ENCODE measurements around the gene HIPK4. TPM values are rescaled to one million over a fixed set of nuclear protein-coding genes. Genes with fewer than 3 reads are reported as not detected.
A peak's percentile ranks its signal among the peaks of the same experiment; 100 is the strongest.
"Not testable (repeated sequence)": the region's sequence is repeated elsewhere in the genome, so short reads cannot be mapped to it uniquely, and the experiment has no call there.

Gene HIPK4
- total RNA-seq: 0.11 TPM in 1 of 2 replicates, not detected in the other
- long read RNA-seq: 0 reads

GRCh38 chr19:40390084-40390742 is at the start of gene HIPK4:
TSS of gene HIPK4 (minus strand) at chr19:40390181. CDS start at chr19:40389902, 279 bp downstream.
- H3K9me3 Mint-ChIP-seq (ENCODE audit: low read depth): no peaks in the 10 kb centered on the region
- H3K4me1 Mint-ChIP-seq (ENCODE audit: low read depth): peaks cover 7% of the 10 kb centered on the region
- H3K27ac Mint-ChIP-seq: no peak within 1 kb of the TSS
- no peaks in the 10 kb centered on the region for H3K27me3 Mint-ChIP-seq
- H3K36me3 Mint-ChIP-seq (ENCODE audit: insufficient read depth): no peaks in the 10 kb centered on the region
- no peak for DNase-seq (ENCODE audit: low spot score, unreplicated experiment)
- TF ChIP-seq, protein P1, sequence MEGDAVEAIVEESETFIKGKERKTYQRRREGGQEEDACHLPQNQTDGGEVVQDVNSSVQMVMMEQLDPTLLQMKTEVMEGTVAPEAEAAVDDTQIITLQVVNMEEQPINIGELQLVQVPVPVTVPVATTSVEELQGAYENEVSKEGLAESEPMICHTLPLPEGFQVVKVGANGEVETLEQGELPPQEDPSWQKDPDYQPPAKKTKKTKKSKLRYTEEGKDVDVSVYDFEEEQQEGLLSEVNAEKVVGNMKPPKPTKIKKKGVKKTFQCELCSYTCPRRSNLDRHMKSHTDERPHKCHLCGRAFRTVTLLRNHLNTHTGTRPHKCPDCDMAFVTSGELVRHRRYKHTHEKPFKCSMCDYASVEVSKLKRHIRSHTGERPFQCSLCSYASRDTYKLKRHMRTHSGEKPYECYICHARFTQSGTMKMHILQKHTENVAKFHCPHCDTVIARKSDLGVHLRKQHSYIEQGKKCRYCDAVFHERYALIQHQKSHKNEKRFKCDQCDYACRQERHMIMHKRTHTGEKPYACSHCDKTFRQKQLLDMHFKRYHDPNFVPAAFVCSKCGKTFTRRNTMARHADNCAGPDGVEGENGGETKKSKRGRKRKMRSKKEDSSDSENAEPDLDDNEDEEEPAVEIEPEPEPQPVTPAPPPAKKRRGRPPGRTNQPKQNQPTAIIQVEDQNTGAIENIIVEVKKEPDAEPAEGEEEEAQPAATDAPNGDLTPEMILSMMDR (IDR thresholded peaks at IDR 0.05; ENCODE audit: unreplicated experiment): no peak
- H3K4me3 Mint-ChIP-seq (ENCODE audit: low read depth): no peak within 1 kb of the TSS

- Mint-ChIP-seq H3K4me1 (ENCODE audit: low read depth) (peaks cover 17% of the 10 kb centered on the region), H3K36me3 (ENCODE audit: insufficient read depth) (peaks cover 7% of the 10 kb centered on the region), H3K9me3 (ENCODE audit: low read depth) (peaks cover 3% of the 10 kb centered on the region), H3K27ac (peak overlapping the region; percentile 83), H3K27me3 (no peaks in the 10 kb centered on the region), H3K4me3 (ENCODE audit: low read depth) (no peak overlapping the region)
- TF ChIP-seq, protein P1 (IDR thresholded peaks at IDR 0.05; ENCODE audit: unreplicated experiment): no peak
- no peak for DNase-seq (ENCODE audit: low spot score, unreplicated experiment)
Observed at GRCh38 chr19:40438284-40438683, 48.3 kb upstream of the HIPK4 start.

DNA sequence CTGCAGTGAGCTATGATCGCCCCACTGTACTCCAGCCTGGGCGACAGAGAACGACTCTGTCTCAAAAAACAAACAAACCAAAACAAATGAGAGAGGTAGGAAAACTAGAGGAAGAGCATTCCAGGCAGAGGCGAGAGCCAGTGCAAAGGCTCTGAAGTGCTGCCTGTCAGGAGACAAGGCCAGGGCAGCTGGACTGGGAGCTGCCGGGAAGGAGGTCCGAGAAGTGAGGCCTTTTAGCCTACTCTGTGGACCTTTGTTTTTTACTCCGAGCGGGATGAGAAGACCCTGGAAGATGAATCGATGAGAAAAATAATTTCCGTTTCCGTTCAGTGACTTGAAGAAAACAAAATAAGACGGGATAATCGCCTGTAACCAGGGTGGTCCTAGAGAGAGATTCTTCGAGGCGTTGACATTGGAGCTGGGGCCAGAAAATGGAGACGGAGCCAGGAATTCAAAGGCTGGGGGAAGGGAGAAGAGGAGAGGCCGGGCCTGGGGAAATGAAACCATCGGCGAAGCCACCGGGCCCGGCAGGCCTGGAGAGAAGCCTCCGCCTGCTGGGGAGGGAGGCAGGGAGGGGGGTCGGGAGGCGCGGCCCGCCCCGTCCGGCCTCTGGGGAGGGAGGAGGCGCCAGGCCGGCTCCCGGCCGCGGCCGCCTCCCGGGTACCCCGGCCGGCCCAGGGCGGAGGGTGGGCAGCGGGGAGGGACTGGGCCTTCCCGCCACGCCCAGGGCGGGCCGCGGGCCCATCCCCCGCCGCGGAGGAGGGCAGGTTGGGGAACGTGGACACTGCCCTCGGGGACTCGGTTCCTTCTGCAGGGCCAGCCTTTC is 43.6 kb upstream of the HIPK4 start:
- no peaks in the 10 kb centered on the region for H3K27me3 Mint-ChIP-seq
- TF ChIP-seq, protein P1 (IDR thresholded peaks at IDR 0.05; ENCODE audit: unreplicated experiment): no peak
- peaks cover 3% of the 10 kb centered on the region for H3K9me3 Mint-ChIP-seq (ENCODE audit: low read depth)
- peak overlapping the region; percentile 99 for H3K27ac Mint-ChIP-seq
- H3K36me3 Mint-ChIP-seq (ENCODE audit: insufficient read depth): no peaks in the 10 kb centered on the region
- peaks cover 9% of the 10 kb centered on the region for H3K4me1 Mint-ChIP-seq (ENCODE audit: low read depth)
- H3K4me3 Mint-ChIP-seq (ENCODE audit: low read depth): peak overlapping the region; percentile 73
- DNase-seq (ENCODE audit: low spot score, unreplicated experiment): peak; percentile 49

DNA sequence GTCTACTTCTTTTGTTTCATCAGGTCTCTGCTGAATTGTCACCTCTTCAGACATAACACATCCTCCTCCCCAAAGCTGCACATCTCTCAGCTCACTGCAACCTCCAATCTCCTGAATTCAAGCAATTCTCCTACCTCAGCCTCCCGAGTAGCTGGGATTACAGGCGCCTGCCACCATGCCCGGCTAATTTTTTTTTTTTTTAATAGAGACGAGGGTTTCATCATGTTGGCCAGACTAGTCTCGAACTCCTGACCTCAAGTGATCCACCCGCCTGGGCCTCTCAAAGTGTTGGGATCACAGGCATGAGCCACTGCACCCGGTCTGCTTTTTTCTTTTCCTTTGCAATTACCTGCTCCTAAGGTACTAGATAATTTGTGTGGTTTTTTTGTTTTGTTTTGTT is 42.8 kb upstream of the HIPK4 start:
- not testable (repeated sequence) for H3K36me3 Mint-ChIP-seq (ENCODE audit: insufficient read depth); DNase-seq (ENCODE audit: low spot score, unreplicated experiment); H3K4me1 Mint-ChIP-seq (ENCODE audit: low read depth); H3K27me3 Mint-ChIP-seq; H3K9me3 Mint-ChIP-seq (ENCODE audit: low read depth)
- Mint-ChIP-seq H3K4me3 (ENCODE audit: low read depth) (peak overlapping the region; percentile 73), H3K27ac (peak overlapping the region; percentile 99)

DNA sequence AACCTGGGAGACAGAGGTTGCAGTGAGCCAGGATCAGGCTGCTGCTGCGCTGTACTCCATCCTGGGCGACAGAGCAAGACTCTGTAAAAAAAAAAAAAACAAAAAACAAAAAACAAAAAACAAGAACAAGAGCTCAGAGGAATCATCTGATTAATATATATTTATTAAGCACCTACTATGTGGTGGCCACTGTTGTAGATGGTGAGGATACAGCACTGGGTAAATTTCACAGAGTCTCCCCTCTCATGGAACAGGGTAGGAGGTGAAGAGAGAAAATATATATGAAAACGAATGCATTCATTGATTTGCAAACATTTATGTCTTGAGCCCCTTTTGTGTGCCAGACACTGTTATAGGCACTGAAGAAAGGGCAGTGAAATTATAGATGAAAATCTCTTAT is 41.7 kb upstream of the HIPK4 start:
- TF ChIP-seq, protein P1 (IDR thresholded peaks at IDR 0.05; ENCODE audit: unreplicated experiment): no peak
- DNase-seq (ENCODE audit: low spot score, unreplicated experiment): no peak
- Mint-ChIP-seq H3K36me3 (ENCODE audit: insufficient read depth) (no peaks in the 10 kb centered on the region), H3K9me3 (ENCODE audit: low read depth) (peaks cover 3% of the 10 kb centered on the region), H3K27ac (no peak overlapping the region), H3K27me3 (no peaks in the 10 kb centered on the region), H3K4me1 (ENCODE audit: low read depth) (peaks cover 9% of the 10 kb centered on the region), H3K4me3 (ENCODE audit: low read depth) (no peak overlapping the region)

GRCh38 chr19:40430242-40430641 is 40.3 kb upstream of the HIPK4 start:
- not testable (repeated sequence) for H3K4me3 Mint-ChIP-seq (ENCODE audit: low read depth); H3K4me1 Mint-ChIP-seq (ENCODE audit: low read depth); H3K9me3 Mint-ChIP-seq (ENCODE audit: low read depth); H3K27me3 Mint-ChIP-seq; DNase-seq (ENCODE audit: low spot score, unreplicated experiment); H3K27ac Mint-ChIP-seq; H3K36me3 Mint-ChIP-seq (ENCODE audit: insufficient read depth)

GRCh38 chr19:40428197-40428596 is 38.2 kb upstream of the HIPK4 start:
- DNase-seq (ENCODE audit: low spot score, unreplicated experiment); H3K27ac Mint-ChIP-seq; H3K36me3 Mint-ChIP-seq (ENCODE audit: insufficient read depth); H3K9me3 Mint-ChIP-seq (ENCODE audit: low read depth); H3K4me1 Mint-ChIP-seq (ENCODE audit: low read depth); H3K27me3 Mint-ChIP-seq: not testable (repeated sequence)
- peak overlapping the region; percentile 24 for H3K4me3 Mint-ChIP-seq (ENCODE audit: low read depth)
